Measurements from ENCODE around the gene CD200. TPM values are rescaled to one million over a fixed set of nuclear protein-coding genes. Genes with fewer than 3 reads are reported as not detected.

CD200 gene
- total RNA-seq, 4 donors from 2014 or later: 2.7 to 5.3 (median 3.6) TPM

DNA sequence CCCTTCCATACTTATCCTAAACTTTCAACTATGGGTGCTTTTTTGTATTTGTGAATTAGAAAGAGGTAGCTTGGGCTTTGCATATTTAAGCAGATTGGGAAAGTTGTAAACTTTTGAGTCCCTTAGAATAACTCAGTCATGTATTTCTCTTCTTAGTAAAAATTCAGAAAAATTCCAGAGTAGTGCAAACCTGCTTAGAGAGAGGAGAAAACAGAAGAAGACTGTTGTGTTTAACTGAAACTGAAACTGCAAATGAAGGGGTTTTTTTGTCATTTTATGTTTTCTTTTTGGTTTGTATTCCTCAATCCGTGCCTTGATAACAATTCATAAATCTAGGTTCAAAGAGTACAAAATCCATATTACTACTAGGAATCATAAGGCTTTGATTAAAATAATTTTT, 31.3 kb downstream of the CD200 start:
- no peak for DNase-seq (ENCODE audit: low spot score in 2 of 2)
- H3K27ac ChIP-seq: no peak overlapping the region
- no peaks in the 10 kb centered on the region for H3K4me1 ChIP-seq
- no peak for TF ChIP-seq EP300 (IDR thresholded peaks at IDR 0.05)
- TF ChIP-seq POLR2AphosphoS5 (IDR thresholded peaks at IDR 0.05): no peak
- TF ChIP-seq POLR2A (IDR thresholded peaks at IDR 0.05): no peak
- TF ChIP-seq, protein P1, sequence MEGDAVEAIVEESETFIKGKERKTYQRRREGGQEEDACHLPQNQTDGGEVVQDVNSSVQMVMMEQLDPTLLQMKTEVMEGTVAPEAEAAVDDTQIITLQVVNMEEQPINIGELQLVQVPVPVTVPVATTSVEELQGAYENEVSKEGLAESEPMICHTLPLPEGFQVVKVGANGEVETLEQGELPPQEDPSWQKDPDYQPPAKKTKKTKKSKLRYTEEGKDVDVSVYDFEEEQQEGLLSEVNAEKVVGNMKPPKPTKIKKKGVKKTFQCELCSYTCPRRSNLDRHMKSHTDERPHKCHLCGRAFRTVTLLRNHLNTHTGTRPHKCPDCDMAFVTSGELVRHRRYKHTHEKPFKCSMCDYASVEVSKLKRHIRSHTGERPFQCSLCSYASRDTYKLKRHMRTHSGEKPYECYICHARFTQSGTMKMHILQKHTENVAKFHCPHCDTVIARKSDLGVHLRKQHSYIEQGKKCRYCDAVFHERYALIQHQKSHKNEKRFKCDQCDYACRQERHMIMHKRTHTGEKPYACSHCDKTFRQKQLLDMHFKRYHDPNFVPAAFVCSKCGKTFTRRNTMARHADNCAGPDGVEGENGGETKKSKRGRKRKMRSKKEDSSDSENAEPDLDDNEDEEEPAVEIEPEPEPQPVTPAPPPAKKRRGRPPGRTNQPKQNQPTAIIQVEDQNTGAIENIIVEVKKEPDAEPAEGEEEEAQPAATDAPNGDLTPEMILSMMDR (IDR thresholded peaks at IDR 0.05): no peak
- no peaks in the 10 kb centered on the region for H3K9me3 ChIP-seq
- no peak overlapping the region for H3K4me3 ChIP-seq
- H3K27me3 ChIP-seq: no peaks in the 10 kb centered on the region
- no peaks in the 10 kb centered on the region for H3K36me3 ChIP-seq
- 33% methylated on average over 1 of the region's 1 CpG for whole genome bisulfite sequencing

DNA sequence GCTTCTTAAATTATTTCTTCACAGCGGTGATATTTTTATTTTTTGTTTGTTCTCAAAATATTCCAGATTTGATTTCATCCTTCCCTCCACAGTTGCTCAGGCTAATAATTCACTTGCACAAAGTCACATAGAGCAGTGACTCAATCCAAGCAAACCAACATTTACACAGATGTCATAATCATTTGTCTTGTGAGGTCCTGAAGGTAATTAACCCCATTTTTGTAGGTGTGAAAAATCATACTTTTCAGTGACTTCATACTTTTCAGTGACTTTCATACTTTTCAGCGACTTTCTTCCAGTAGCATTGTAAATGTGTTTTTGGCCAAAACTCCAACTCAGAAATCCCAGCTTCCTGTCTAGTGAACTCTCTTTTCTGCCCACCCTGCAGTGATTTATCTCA, 32.1 kb downstream of the CD200 start:
- TF ChIP-seq POLR2AphosphoS5 (IDR thresholded peaks at IDR 0.05) (no peak), POLR2A (IDR thresholded peaks at IDR 0.05) (no peak), EP300 (IDR thresholded peaks at IDR 0.05) (no peak)
- TF ChIP-seq, protein P1 (IDR thresholded peaks at IDR 0.05): no peak
- Histone ChIP-seq H3K4me3 (no peak overlapping the region), H3K36me3 (no peaks in the 10 kb centered on the region), H3K27ac (peak overlapping the region; percentile 17), H3K4me1 (no peaks in the 10 kb centered on the region), H3K9me3 (no peaks in the 10 kb centered on the region), H3K27me3 (no peaks in the 10 kb centered on the region)
- WGBS: 77% methylated on average over 2 of the region's 2 CpGs
- no peak for DNase-seq (ENCODE audit: low spot score in 2 of 2)

GRCh38 chr3:112365636-112366035, 32.7 kb downstream of the CD200 start:
- Histone ChIP-seq H3K27me3 (no peaks in the 10 kb centered on the region), H3K27ac (no peak overlapping the region), H3K9me3 (no peaks in the 10 kb centered on the region), H3K4me1 (no peaks in the 10 kb centered on the region), H3K36me3 (no peaks in the 10 kb centered on the region), H3K4me3 (no peak overlapping the region)
- WGBS: 70% methylated on average over 3 of the region's 3 CpGs
- no peak for DNase-seq (ENCODE audit: low spot score in 2 of 2)
- TF ChIP-seq EP300 (IDR thresholded peaks at IDR 0.05) (no peak), POLR2A (IDR thresholded peaks at IDR 0.05) (no peak), POLR2AphosphoS5 (IDR thresholded peaks at IDR 0.05) (no peak)
- TF ChIP-seq, protein P1 (IDR thresholded peaks at IDR 0.05): no peak

GRCh38 chr3:112366522-112366921, 33.6 kb downstream of the CD200 start:
- no peaks in the 10 kb centered on the region for H3K9me3 ChIP-seq
- TF ChIP-seq, protein P1 (IDR thresholded peaks at IDR 0.05): no peak
- no peak for TF ChIP-seq POLR2AphosphoS5 (IDR thresholded peaks at IDR 0.05)
- no peak for TF ChIP-seq POLR2A (IDR thresholded peaks at IDR 0.05)
- TF ChIP-seq EP300 (IDR thresholded peaks at IDR 0.05): no peak
- H3K36me3 ChIP-seq: no peaks in the 10 kb centered on the region
- no peaks in the 10 kb centered on the region for H3K27me3 ChIP-seq
- no peak for DNase-seq (ENCODE audit: low spot score in 2 of 2)
- 45% methylated on average over 3 of the region's 3 CpGs for WGBS
- H3K27ac ChIP-seq: no peak overlapping the region
- no peak overlapping the region for H3K4me3 ChIP-seq
- no peaks in the 10 kb centered on the region for H3K4me1 ChIP-seq

DNA sequence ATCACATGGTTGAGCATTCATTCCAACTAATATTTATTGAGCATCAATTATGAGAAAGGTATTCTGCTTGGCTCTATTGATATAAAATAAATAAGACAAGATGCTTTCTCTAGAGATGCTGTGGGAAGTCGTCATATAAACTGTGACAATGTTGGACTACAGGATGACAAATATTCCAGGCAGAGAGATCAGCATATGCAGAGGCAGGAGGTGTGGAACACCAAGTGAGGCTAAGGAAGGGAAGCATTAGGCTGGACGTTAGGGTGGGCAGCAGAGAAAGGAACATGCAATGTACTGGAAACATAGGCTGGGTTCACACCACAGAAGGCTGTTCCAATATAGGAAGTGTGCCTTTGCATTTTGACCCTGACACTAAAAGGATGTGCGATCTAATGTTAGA, 38.6 kb downstream of the CD200 start:
- H3K4me1 ChIP-seq: peaks cover 14% of the 10 kb centered on the region
- WGBS: 79% methylated on average over 3 of the region's 3 CpGs
- no peak overlapping the region for H3K4me3 ChIP-seq
- no peaks in the 10 kb centered on the region for H3K36me3 ChIP-seq
- no peak overlapping the region for H3K27ac ChIP-seq
- DNase-seq (ENCODE audit: low spot score in 2 of 2): no peak
- TF ChIP-seq POLR2AphosphoS5 (IDR thresholded peaks at IDR 0.05) (no peak), EP300 (IDR thresholded peaks at IDR 0.05) (no peak), POLR2A (IDR thresholded peaks at IDR 0.05) (no peak)
- TF ChIP-seq, protein P1 (IDR thresholded peaks at IDR 0.05): no peak
- H3K9me3 ChIP-seq: no peaks in the 10 kb centered on the region
- no peaks in the 10 kb centered on the region for H3K27me3 ChIP-seq

Data from suprapubic skin (tissue), 4 donors.